Measurements from ENCODE around the gene ARHGAP11B. TPM values are rescaled to one million over a fixed set of nuclear protein-coding genes. Genes with fewer than 3 reads are reported as not detected.
"Not testable (repeated sequence)": the region's sequence is repeated elsewhere in the genome, so short reads cannot be mapped to it uniquely, and the experiment has no call there.

ARHGAP11B gene

GRCh38 chr15:30675126-30675525 lies 49.2 kb downstream of the ARHGAP11B start:
- H3K4me1 ChIP-seq (ENCODE audit: control insufficient read depth in 1 of 2, low read depth in 2 of 2) = no peaks in the 10 kb centered on the region
- DNase-seq (ENCODE audit: low spot score) = no peak
- TF ChIP-seq, protein P1, sequence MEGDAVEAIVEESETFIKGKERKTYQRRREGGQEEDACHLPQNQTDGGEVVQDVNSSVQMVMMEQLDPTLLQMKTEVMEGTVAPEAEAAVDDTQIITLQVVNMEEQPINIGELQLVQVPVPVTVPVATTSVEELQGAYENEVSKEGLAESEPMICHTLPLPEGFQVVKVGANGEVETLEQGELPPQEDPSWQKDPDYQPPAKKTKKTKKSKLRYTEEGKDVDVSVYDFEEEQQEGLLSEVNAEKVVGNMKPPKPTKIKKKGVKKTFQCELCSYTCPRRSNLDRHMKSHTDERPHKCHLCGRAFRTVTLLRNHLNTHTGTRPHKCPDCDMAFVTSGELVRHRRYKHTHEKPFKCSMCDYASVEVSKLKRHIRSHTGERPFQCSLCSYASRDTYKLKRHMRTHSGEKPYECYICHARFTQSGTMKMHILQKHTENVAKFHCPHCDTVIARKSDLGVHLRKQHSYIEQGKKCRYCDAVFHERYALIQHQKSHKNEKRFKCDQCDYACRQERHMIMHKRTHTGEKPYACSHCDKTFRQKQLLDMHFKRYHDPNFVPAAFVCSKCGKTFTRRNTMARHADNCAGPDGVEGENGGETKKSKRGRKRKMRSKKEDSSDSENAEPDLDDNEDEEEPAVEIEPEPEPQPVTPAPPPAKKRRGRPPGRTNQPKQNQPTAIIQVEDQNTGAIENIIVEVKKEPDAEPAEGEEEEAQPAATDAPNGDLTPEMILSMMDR (IDR thresholded peaks at IDR 0.05) = no peak
- no peak for ATAC-seq (ENCODE audit: insufficient number of reproducible peaks, low FRiP score, low read depth)
- H3K9me3 ChIP-seq = no peaks in the 10 kb centered on the region
- no peak overlapping the region for H3K27ac ChIP-seq
- no peak overlapping the region for H3K4me3 ChIP-seq
- no peaks in the 10 kb centered on the region for H3K36me3 ChIP-seq
- no peaks in the 10 kb centered on the region for H3K27me3 ChIP-seq (replicated peaks; ENCODE audit: insufficient read depth)

DNA sequence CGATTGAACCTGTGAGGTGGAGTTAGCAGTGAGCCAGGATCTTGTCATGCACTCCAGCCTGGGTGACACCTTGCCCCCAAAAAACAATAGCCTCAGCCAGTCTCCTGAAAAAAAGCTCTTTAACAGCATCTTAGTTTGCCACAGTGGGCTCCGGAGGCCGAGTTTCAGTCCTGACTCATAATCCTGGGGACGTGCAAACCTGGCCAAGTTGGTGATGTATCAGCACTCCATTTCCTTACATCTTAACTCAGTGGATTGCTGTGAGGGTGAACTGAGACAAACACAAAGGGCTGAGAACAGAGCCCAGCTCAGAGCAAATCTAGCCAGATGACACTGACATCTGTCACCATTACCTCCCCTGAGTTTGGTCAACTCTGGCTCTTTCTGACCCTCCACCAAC lies 50.0 kb downstream of the ARHGAP11B start:
- not testable (repeated sequence) for DNase-seq (ENCODE audit: low spot score); H3K9me3 ChIP-seq; H3K4me3 ChIP-seq; H3K4me1 ChIP-seq (ENCODE audit: control insufficient read depth in 1 of 2, low read depth in 2 of 2); H3K36me3 ChIP-seq; H3K27me3 ChIP-seq (replicated peaks; ENCODE audit: insufficient read depth); H3K27ac ChIP-seq; ATAC-seq (ENCODE audit: insufficient number of reproducible peaks, low FRiP score, low read depth)

DNA sequence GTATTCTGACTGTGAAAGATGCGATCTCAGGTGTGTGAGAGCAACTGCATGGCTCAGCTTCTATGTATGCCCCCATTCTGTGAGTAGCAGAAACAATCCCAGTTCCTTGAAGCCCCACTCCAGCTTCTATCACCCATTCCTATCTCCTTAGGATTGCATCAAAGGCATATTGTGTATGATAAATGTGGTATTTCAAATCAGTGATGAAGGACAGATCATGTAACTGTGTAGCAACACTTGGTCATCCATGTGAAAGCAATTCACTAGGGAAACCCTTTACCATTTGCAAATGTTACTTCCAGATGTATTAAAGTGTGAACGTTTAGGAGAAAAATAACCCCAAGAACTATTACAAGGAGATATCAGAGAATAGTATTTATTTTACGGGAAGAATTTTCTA lies 55.1 kb downstream of the ARHGAP11B start:
- H3K27me3 ChIP-seq (replicated peaks; ENCODE audit: insufficient read depth); H3K9me3 ChIP-seq; H3K36me3 ChIP-seq; ATAC-seq (ENCODE audit: insufficient number of reproducible peaks, low FRiP score, low read depth); DNase-seq (ENCODE audit: low spot score); H3K4me1 ChIP-seq (ENCODE audit: control insufficient read depth in 1 of 2, low read depth in 2 of 2); H3K4me3 ChIP-seq; H3K27ac ChIP-seq: not testable (repeated sequence)

DNA sequence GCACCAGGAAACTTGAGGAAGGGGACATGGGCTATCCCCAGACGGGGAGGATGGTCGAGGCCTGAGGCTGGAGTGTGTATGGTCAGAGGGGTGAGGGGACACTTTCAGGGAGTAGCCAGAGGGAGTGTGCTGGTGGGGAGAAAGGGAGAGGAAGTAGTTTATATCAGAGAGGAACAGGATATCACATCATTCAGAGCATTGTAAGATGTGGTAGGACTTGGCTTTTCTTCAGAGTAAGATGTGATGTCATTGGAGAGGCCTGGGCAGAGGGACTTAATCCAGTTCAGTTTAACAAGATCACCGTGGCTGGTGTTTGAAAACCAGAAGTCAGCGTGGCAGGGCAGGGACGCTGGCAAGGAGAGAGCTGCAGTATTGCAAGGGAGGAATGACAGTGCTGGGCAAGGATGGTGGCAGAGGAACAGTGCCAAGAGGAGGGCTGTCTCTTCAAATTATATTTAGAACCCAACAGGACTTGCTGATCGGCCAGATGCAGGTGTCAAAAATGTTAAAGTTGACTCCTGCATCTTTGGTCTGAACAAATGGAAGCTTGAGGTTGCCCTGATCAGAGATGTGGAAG lies 59.9 kb downstream of the ARHGAP11B start:
- H3K9me3 ChIP-seq; H3K4me3 ChIP-seq; H3K27me3 ChIP-seq (replicated peaks; ENCODE audit: insufficient read depth); DNase-seq (ENCODE audit: low spot score); H3K36me3 ChIP-seq; H3K4me1 ChIP-seq (ENCODE audit: control insufficient read depth in 1 of 2, low read depth in 2 of 2); H3K27ac ChIP-seq; ATAC-seq (ENCODE audit: insufficient number of reproducible peaks, low FRiP score, low read depth): not testable (repeated sequence)

DNA sequence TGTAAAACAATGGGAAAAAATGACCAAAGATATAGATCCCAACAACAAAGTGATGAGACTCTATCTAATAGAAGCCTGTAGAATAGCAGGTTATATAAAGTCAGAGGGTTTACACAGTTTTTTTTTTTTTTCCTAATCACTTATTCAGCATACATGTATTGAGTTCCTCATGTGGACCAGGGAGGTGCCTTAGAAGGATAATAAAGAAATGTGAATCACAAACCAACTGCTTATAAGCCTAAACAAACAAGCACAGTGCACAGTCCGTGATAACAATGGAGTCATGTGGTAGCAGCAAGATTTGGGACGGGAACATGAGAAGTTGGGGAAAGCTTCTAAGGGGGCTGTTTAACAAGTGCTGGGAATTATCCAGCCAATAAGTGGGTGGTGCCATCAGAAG lies 60.7 kb downstream of the ARHGAP11B start:
- H3K9me3 ChIP-seq; H3K4me3 ChIP-seq; H3K27me3 ChIP-seq (replicated peaks; ENCODE audit: insufficient read depth); H3K27ac ChIP-seq; DNase-seq (ENCODE audit: low spot score); ATAC-seq (ENCODE audit: insufficient number of reproducible peaks, low FRiP score, low read depth); H3K36me3 ChIP-seq; H3K4me1 ChIP-seq (ENCODE audit: control insufficient read depth in 1 of 2, low read depth in 2 of 2): not testable (repeated sequence)

Other genes with a start within 250 kb of the ARHGAP11B start
- gene CHRFAM7A, start 232.6 kb upstream of the ARHGAP11B start, total RNA-seq = 1 to 10 TPM; 7.0 to 7.6 TPM
- 10 to 100 TPM in 1 of 2 donors, 1 to 10 TPM in 1; 8.8 to 11.9 TPM for gene GOLGA8R, start 211.9 kb upstream of the ARHGAP11B start, total RNA-seq
- 10 to 100 TPM in 1 of 2 donors, 1 to 10 TPM in 1; 5.1 to 15.8 TPM for gene GOLGA8Q, start 74.1 kb upstream of the ARHGAP11B start, total RNA-seq
- gene GOLGA8H, start 22.1 kb upstream of the ARHGAP11B start, total RNA-seq = 1 to 10 TPM in 1 of 2 donors, under 1 TPM in 1; 0.68 to 1.3 TPM

Data from thoracic aorta (tissue), 2 donors.